ENCODE measurements around the gene GRIK4.

Gene GRIK4

GRCh38 chr11:120511116-120511819, at the start of gene GRIK4:
TSS of gene GRIK4 (plus strand) at chr11:120511748. CDS start at chr11:120660319, 148,571 bp downstream.
- peak within 1 kb of the TSS; percentile 23 for H3K4me3 ChIP-seq (ENCODE audit: low read depth, low read length)
- in situ Hi-C loops (cut with HindIII; ENCODE audit: low sequenced_read_pairs) = no loop called here
- peak; percentile 95 for TF ChIP-seq CTCF (IDR thresholded peaks at IDR 0.05; ENCODE audit: low read depth, low read length)
- DNase-seq (ENCODE audit: low read depth, low spot score) = peak; percentile 72

GRCh38 chr11:120462825-120463224, 48.7 kb upstream of the GRIK4 start:
- no peak overlapping the region for H3K4me3 ChIP-seq (ENCODE audit: low read depth, low read length)
- TF ChIP-seq CTCF (IDR thresholded peaks at IDR 0.05; ENCODE audit: low read depth, low read length) = no peak
- in situ Hi-C loops (cut with HindIII; ENCODE audit: low sequenced_read_pairs) = no loop called here
- no peak for DNase-seq (ENCODE audit: low read depth, low spot score)

- no peak for TF ChIP-seq CTCF (IDR thresholded peaks at IDR 0.05; ENCODE audit: low read depth, low read length)
- no peak for DNase-seq (ENCODE audit: low read depth, low spot score)
Observed at GRCh38 chr11:120465921-120466534, 45.5 kb upstream of the GRIK4 start.

GRCh38 chr11:120467627-120468026, 43.9 kb upstream of the GRIK4 start:
- in situ Hi-C loops (cut with HindIII; ENCODE audit: low sequenced_read_pairs) = no loop called here
- no peak for DNase-seq (ENCODE audit: low read depth, low spot score)
- no peak overlapping the region for H3K4me3 ChIP-seq (ENCODE audit: low read depth, low read length)
- TF ChIP-seq CTCF (IDR thresholded peaks at IDR 0.05; ENCODE audit: low read depth, low read length) = no peak

More at GRCh38 chr11:120465921-120466534, 45.5 kb upstream of the GRIK4 start:
- in situ Hi-C loops (cut with HindIII; ENCODE audit: low sequenced_read_pairs) = no loop called here
- H3K4me3 ChIP-seq (ENCODE audit: low read depth, low read length) = no peak overlapping the region

GRCh38 chr11:120471131-120471530, 40.4 kb upstream of the GRIK4 start:
- TF ChIP-seq CTCF (IDR thresholded peaks at IDR 0.05; ENCODE audit: low read depth, low read length) = no peak
- in situ Hi-C loops (cut with HindIII; ENCODE audit: low sequenced_read_pairs) = no loop called here
- no peak overlapping the region for H3K4me3 ChIP-seq (ENCODE audit: low read depth, low read length)
- peak; percentile 82 for DNase-seq (ENCODE audit: low read depth, low spot score)

GRCh38 chr11:120471994-120472393, 39.6 kb upstream of the GRIK4 start:
- TF ChIP-seq CTCF (IDR thresholded peaks at IDR 0.05; ENCODE audit: low read depth, low read length) = no peak
- no peak for DNase-seq (ENCODE audit: low read depth, low spot score)
- in situ Hi-C loops (cut with HindIII; ENCODE audit: low sequenced_read_pairs) = no loop called here
- no peak overlapping the region for H3K4me3 ChIP-seq (ENCODE audit: low read depth, low read length)

All from astrocyte of the spinal cord (primary cell).